Subcutaneous abdominal adipose tissue (tissue), 5 donors: ENCODE data around the gene RPRD2.

Experiments used
- H3K27ac ChIP-seq: one replicate; pipeline ENCODE4 v1.7.0; 2013; ENCODE audit warnings: low read depth, mild to moderate bottlenecking, inconsistent platforms, low read length, moderate library complexity
- H3K27me3 ChIP-seq, 5 donors: one replicate each; pipeline ENCODE4 v1.7.0; 2013; ENCODE audit warnings: low read length in 5 of 5, inconsistent platforms in 1 of 5; ENCODE audit not compliant: control insufficient read depth in 5 of 5, insufficient read depth in 4 of 5
- H3K36me3 ChIP-seq, 5 donors: one replicate each; pipeline ENCODE4 v1.7.0; 2013; ENCODE audit warnings: low read length in 5 of 5; ENCODE audit not compliant: control insufficient read depth in 5 of 5, insufficient read depth in 5 of 5
- H3K4me1 ChIP-seq, 5 donors: one replicate each; pipeline ENCODE4 v1.7.0; 2013; ENCODE audit warnings: low read length in 5 of 5, mild to moderate bottlenecking in 3 of 5, moderate library complexity in 1 of 5; ENCODE audit not compliant: control insufficient read depth in 5 of 5, insufficient read depth in 5 of 5
- H3K4me3 ChIP-seq, 5 donors: one replicate each; pipeline ENCODE4 v1.7.0; 2013; ENCODE audit warnings: low read length in 5 of 5, low read depth in 1 of 5
- H3K9ac ChIP-seq, 5 donors: one replicate each; pipeline ENCODE4 v1.7.0; 2013; ENCODE audit warnings: low read length in 5 of 5, mild to moderate bottlenecking in 4 of 5, moderate library complexity in 3 of 5
- H3K9me3 ChIP-seq, 5 donors: one replicate each; pipeline ENCODE4 v1.7.0; 2013; ENCODE audit warnings: low read length in 5 of 5; ENCODE audit not compliant: control insufficient read depth in 5 of 5
- donor health status: healthy.
- donor health status: healthy.
- donor health status: healthy.
- donor health status: healthy.
- donor health status: healthy.

RPRD2 gene

DNA sequence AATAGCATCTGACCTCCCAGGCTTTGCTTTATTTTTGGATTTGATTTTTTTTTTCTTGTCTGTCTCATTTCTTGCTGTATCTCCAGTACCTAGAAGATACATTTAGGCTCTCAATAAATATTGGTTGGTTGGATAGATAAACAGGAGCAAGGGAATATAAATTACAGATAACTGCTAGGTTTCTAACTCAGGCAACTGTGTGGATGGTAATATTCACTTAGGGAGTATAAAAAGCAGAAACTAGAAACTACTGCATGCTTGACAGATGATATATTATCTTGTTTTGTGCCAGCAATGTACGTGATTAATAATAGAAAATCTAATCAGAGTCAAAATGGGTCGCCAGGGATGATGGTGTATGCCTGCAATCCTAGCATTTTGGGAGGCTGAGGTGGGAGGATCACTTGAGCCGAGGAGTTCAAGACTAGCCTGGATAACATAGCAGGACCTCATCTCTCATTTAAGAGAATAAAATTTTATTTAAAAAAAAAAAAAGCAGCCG, 92.2 kb downstream of the RPRD2 start:
- H3K4me3 ChIP-seq, result no peak overlapping the region
- H3K27ac ChIP-seq, result no peak overlapping the region
- H3K9ac ChIP-seq, result no peak overlapping the region
- H3K27me3 ChIP-seq, result no peaks in the 10 kb centered on the region
- no peaks in the 10 kb centered on the region for H3K4me1 ChIP-seq
- H3K9me3 ChIP-seq, result no peaks in the 10 kb centered on the region
- peaks cover 9 to 40% (median 32%) of the 10 kb centered on the region in 5 donors for H3K36me3 ChIP-seq

DNA sequence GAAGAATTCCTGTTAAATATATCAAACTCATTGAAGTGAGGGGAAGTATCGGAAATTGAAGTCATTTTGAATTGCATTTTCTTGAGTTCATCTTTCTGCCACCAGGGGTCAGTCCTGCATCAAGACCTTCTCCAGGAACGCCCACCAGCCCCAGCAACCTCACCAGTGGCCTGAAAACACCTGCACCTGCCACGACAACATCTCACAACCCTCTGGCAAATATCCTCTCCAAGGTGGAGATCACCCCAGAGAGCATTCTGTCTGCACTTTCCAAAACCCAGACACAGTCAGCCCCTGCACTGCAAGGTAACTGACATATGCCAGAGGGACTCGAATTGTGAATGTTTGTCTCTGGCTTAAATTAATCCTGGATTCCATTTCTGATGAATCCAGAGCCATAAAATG, 100.5 kb downstream of the RPRD2 start:
- Histone ChIP-seq H3K4me1 (no peaks in the 10 kb centered on the region), H3K9me3 (no peaks in the 10 kb centered on the region), H3K9ac (no peak overlapping the region), H3K27me3 (no peaks in the 10 kb centered on the region), H3K27ac (no peak overlapping the region), H3K36me3 (peaks cover 12 to 37% (median 24%) of the 10 kb centered on the region in 5 donors), H3K4me3 (no peak overlapping the region)

DNA sequence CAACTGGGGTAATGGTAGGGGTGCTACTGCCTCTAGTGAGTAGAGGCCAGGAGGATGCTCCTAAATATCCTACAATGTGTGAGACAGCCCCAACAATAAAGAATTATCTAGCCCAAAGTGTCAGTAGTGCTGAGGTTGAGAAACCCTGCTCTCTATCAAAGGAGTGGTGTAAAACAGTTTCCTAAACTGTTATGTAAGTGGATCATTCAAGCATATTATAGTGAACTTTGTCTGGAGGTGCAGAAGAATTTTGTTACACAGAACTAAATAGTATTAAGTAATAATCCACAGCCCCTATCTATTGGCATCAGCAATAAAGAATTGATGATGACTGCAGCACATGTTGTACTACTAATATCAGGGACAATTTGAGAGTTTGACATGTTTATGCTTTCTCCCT, 103.0 kb downstream of the RPRD2 start:
- H3K9me3 ChIP-seq, result no peaks in the 10 kb centered on the region
- no peaks in the 10 kb centered on the region for H3K4me1 ChIP-seq
- no peak overlapping the region for H3K4me3 ChIP-seq
- H3K27ac ChIP-seq, result no peak overlapping the region
- H3K27me3 ChIP-seq, result no peaks in the 10 kb centered on the region
- H3K9ac ChIP-seq, result peak overlapping the region in 1 of 5 donors; percentile 13
- peaks cover 7 to 44% (median 29%) of the 10 kb centered on the region in 5 donors for H3K36me3 ChIP-seq

DNA sequence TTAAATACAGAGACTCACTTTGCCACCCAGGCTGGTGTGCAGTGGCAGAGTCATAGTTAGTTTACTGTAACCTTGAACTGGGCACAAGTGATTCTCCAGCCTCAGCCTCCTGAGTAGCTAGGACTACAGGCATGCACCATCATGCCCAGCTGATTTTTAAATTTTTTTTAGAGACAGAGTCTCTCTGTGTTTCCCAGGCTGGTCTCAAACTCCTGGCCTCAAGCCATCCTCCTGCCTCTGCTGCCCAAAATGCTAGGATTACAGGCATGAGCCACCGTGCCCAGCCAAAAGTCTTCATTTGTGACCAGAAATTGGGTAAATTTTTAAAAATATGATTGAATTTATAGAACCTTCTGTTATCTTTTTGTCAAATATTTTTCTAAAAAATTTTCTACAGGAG, 105.3 kb downstream of the RPRD2 start:
- Histone ChIP-seq H3K27me3 (no peaks in the 10 kb centered on the region), H3K9ac (no peak overlapping the region), H3K27ac (no peak overlapping the region), H3K9me3 (no peaks in the 10 kb centered on the region), H3K4me3 (no peak overlapping the region), H3K36me3 (peaks cover 7 to 49% (median 41%) of the 10 kb centered on the region in 5 donors), H3K4me1 (no peaks in the 10 kb centered on the region)

DNA sequence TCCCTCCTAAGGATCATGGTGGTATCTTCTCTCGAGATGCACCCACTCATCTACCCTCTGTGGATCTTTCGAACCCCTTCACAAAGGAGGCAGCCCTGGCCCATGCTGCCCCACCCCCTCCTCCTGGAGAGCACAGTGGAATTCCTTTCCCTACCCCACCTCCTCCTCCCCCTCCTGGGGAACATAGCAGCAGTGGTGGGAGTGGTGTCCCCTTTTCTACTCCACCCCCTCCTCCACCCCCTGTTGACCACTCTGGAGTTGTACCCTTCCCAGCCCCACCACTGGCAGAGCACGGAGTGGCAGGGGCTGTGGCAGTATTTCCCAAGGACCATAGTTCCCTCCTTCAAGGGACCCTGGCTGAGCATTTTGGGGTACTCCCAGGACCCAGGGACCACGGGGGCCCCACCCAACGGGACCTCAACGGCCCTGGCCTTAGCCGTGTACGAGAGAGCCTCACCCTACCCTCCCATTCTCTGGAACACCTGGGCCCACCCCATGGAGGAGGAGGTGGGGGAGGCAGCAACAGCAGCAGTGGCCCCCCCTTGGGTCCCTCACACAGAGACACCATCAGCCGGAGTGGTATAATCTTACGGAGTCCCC, 108.8 kb downstream of the RPRD2 start:
- Histone ChIP-seq H3K36me3 (peaks cover 0 to 31% (median 29%) of the 10 kb centered on the region in 5 donors), H3K27ac (no peak overlapping the region), H3K4me1 (peaks cover 0 to 12% (median 9%) of the 10 kb centered on the region in 5 donors), H3K27me3 (no peaks in the 10 kb centered on the region), H3K4me3 (no peak overlapping the region), H3K9me3 (no peaks in the 10 kb centered on the region), H3K9ac (no peak overlapping the region)

DNA sequence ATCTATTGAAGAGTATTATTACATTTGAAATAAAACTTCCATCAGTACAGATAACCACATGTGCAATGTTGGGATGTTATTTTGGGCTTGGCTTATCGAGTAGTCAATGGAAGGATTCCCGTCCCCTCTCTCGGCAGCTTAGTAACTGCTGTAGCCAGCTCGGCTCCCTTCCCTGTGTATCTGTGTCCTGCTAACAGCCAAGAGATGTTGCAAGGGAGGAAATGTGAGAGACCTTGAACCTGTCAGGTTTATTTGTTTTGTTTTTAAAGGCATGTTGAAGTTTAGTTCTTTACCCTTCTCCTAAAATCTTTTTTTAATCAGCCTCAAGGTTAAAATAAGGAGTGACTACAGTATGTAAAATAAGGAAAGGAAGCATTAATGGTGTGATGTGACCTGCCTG, 109.7 kb downstream of the RPRD2 start:
- Histone ChIP-seq H3K4me3 (no peak overlapping the region), H3K27me3 (no peaks in the 10 kb centered on the region), H3K9me3 (no peaks in the 10 kb centered on the region), H3K9ac (no peak overlapping the region), H3K36me3 (peaks cover 0 to 31% (median 29%) of the 10 kb centered on the region in 5 donors), H3K4me1 (peaks cover 0 to 13% (median 9%) of the 10 kb centered on the region in 5 donors), H3K27ac (no peak overlapping the region)

DNA sequence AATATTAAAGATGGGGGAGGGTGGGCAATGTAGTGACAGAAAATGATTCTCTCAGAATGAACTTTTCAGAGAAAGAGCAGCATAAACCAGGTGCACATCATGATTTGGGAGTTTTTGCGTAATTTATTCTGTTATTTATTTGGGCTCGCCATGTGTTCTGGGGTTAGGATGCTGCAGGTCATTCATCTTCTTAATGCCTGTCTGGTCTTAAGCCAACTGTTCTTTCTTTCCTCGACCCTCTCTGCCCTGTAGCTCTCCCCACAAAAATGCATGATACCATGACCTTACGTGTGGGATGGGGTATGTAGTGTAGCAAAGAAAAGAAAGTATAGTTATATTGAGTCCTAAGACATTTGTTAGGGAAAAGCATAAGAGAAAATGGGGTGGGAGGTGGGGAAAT, 110.9 kb downstream of the RPRD2 start:
- Histone ChIP-seq H3K27me3 (no peaks in the 10 kb centered on the region), H3K4me3 (no peak overlapping the region), H3K36me3 (peaks cover 0 to 31% (median 29%) of the 10 kb centered on the region in 5 donors), H3K27ac (no peak overlapping the region), H3K9me3 (no peaks in the 10 kb centered on the region), H3K9ac (no peak overlapping the region), H3K4me1 (peaks cover 0 to 14% (median 9%) of the 10 kb centered on the region in 5 donors)

DNA sequence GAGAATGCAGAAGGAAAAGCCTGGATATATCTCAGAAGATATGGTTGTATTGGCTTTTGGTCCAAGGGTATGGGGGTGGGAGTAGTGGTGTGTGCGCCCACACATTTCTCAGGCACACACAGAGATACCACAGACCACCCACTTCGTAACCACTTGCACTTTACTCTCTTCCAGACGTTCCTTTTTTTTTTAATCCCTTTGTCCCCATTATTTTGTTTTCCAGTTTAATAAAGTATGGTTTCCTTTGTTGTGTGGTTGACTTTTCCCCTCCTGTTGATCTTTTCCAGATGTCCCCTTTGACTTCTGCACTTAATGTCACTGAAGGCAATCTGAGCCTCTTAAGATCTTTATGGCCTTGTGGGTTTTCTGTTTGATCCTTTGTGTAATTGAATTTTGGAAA, 112.8 kb downstream of the RPRD2 start:
- no peak overlapping the region for H3K27ac ChIP-seq

DNA sequence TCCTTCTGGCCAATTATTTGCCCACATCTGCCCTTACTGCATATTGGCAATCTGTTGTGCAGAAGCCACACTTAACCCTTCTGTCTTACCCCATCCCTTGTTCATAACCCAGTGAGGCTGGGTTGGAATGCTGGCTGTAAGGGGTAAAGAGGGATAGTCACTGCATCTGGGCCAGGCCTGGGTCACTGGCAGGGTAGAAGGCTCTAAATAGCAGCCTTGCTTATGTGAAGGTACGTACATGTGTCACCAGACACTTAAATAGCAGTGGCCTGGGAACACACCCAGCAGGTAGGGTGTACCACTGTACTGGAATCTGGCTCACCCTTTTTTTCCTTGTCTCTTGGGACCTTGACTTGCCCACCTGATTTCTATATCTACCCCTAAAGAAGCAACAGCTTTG, 113.4 kb downstream of the RPRD2 start:
- no peak overlapping the region for H3K27ac ChIP-seq
- H3K4me1 ChIP-seq, result peaks cover 0 to 17% (median 9%) of the 10 kb centered on the region in 5 donors
- no peak overlapping the region for H3K9ac ChIP-seq
- H3K36me3 ChIP-seq, result peaks cover 0 to 10% (median 8%) of the 10 kb centered on the region in 5 donors
- H3K4me3 ChIP-seq, result no peak overlapping the region
- H3K9me3 ChIP-seq, result no peaks in the 10 kb centered on the region
- no peaks in the 10 kb centered on the region for H3K27me3 ChIP-seq

More for the DNA sequence above, 112.8 kb downstream of the RPRD2 start:
- H3K4me1 ChIP-seq, result peaks cover 0 to 17% (median 9%) of the 10 kb centered on the region in 5 donors
- H3K27me3 ChIP-seq, result no peaks in the 10 kb centered on the region
- H3K9me3 ChIP-seq, result no peaks in the 10 kb centered on the region
- peaks cover 0 to 15% (median 13%) of the 10 kb centered on the region in 5 donors for H3K36me3 ChIP-seq
- no peak overlapping the region for H3K4me3 ChIP-seq
- no peak overlapping the region for H3K9ac ChIP-seq

DNA sequence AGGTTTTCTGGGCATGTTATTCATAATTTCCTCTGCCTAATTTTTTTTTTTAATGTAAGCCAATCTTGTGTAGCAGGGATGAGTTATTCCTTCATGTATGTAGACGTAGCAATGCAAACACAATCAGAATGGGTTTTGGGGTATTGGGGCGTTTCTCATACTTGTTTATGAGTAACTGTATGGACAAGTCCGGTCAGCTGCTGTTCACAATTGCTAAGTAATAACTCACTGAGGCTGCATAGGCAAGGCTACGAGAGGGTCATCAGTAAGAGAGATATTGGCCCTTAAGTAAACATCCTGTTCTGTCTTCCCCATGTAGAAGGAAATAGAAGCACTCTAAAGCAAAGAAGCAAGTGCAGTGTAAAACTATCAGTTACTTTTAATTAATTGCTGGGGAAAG, 113.8 kb downstream of the RPRD2 start:
- peaks cover 0 to 17% (median 9%) of the 10 kb centered on the region in 5 donors for H3K4me1 ChIP-seq
- H3K36me3 ChIP-seq, result peaks cover 0 to 5% (median 4%) of the 10 kb centered on the region in 5 donors
- H3K27ac ChIP-seq, result no peak overlapping the region
- no peaks in the 10 kb centered on the region for H3K27me3 ChIP-seq
- H3K4me3 ChIP-seq, result no peak overlapping the region
- no peak overlapping the region for H3K9ac ChIP-seq
- H3K9me3 ChIP-seq, result no peaks in the 10 kb centered on the region
